HG02623 (cell line): ENCODE results near the gene PDGFRB.
A peak's percentile ranks its signal among the peaks of the same experiment; 100 is the strongest.

Experiments
- ATAC-seq: cut with Tn5 transposase; IDR thresholded peaks from one replicate; pipeline ENCODE4 v1.9.1; 2021; ENCODE audit warnings: moderate library complexity; ENCODE audit not compliant: unreplicated experiment

PDGFRB gene

GRCh38 chr5:150164211-150164980, 8.8 kb upstream of the PDGFRB start:
- no peak for ATAC-seq

- no peak for ATAC-seq
Measured at GRCh38 chr5:150163547-150164059, 8.0 kb upstream of the PDGFRB start.

GRCh38 chr5:150163035-150163434, 7.4 kb upstream of the PDGFRB start:
- ATAC-seq = no peak

- no peak for ATAC-seq
Measured at GRCh38 chr5:150162142-150162513, 6.5 kb upstream of the PDGFRB start.

- ATAC-seq = peak; percentile 73
Measured at GRCh38 chr5:150161242-150162141, 5.8 kb upstream of the PDGFRB start.

- no peak for ATAC-seq
Measured at GRCh38 chr5:150160448-150161081, 4.9 kb upstream of the PDGFRB start.

- no peak for ATAC-seq
Measured at GRCh38 chr5:150159741-150160179, 4.1 kb upstream of the PDGFRB start.

- no peak for ATAC-seq
Measured at GRCh38 chr5:150159031-150159430, 3.4 kb upstream of the PDGFRB start.

GRCh38 chr5:150158170-150158949, 2.7 kb upstream of the PDGFRB start:
- no peak for ATAC-seq

- ATAC-seq = no peak
Measured at GRCh38 chr5:150157168-150157567, 1.5 kb upstream of the PDGFRB start.

- no peak for ATAC-seq
Measured at GRCh38 chr5:150156540-150156939, 895 bp upstream of the PDGFRB start.

GRCh38 chr5:150156027-150156368, 353 bp upstream of the PDGFRB start:
- no peak for ATAC-seq

GRCh38 chr5:150154618-150155128, 972 bp downstream of the PDGFRB start:
- no peak for ATAC-seq

GRCh38 chr5:150153957-150154617, 1.6 kb downstream of the PDGFRB start:
- ATAC-seq = no peak

GRCh38 chr5:150153483-150153882, 2.2 kb downstream of the PDGFRB start:
- ATAC-seq = no peak

GRCh38 chr5:150152636-150153462, 2.8 kb downstream of the PDGFRB start:
- no peak for ATAC-seq

GRCh38 chr5:150149618-150150017, 6.0 kb downstream of the PDGFRB start:
- ATAC-seq = no peak

GRCh38 chr5:150148117-150148927, 7.3 kb downstream of the PDGFRB start:
- no peak for ATAC-seq
